OCI-LY3 (cell line): Measurements from ENCODE around the gene TSPAN11.

ENCODE experiments used
- H2AFZ ChIP-seq: fragments of 200-600, 300-600 bp; shearing (Covaris generic); 2 replicates; pipeline ENCODE4 v1.6.0; 2014; ENCODE audit warnings: antibody characterized with exemption, low read depth, low read length
- H3K27ac ChIP-seq: fragments of 200-600, 300-600 bp; sonication (generic); 2 replicates; pipeline ENCODE4 v1.5.1; 2014; ENCODE audit warnings: mild to moderate bottlenecking, low read length, moderate library complexity, mixed read lengths
- H3K27me3 ChIP-seq: fragments of 200-600, 300-600 bp; sonication (generic); 2 replicates; pipeline ENCODE4 v1.6.1; 2014; ENCODE audit warnings: low read depth, low read length, mixed read lengths
- H3K36me3 ChIP-seq: fragments of 200-600, 300-600 bp; sonication (generic); replicated peaks from 2 replicates; pipeline ENCODE3; 2014; ENCODE audit warnings: low read depth, low read length, mixed read lengths
- H3K4me1 ChIP-seq: fragments of 300-600, 200-600 bp; sonication (generic); 2 replicates; pipeline ENCODE4 v1.6.1; 2014; ENCODE audit warnings: low read length, mixed read lengths
- H3K4me2 ChIP-seq: fragments of 200-600, 300-600 bp; sonication (generic); 2 replicates; pipeline ENCODE4 v1.6.1; 2014; ENCODE audit warnings: low read length, mixed read lengths
- H3K4me3 ChIP-seq: fragments of 300-600, 200-600 bp; sonication (generic); 2 replicates; pipeline ENCODE4 v1.5.1; 2014; ENCODE audit warnings: antibody characterized with exemption, mild to moderate bottlenecking, low read length, moderate library complexity
- H3K79me2 ChIP-seq: fragments of 300-600, 200-600 bp; shearing (Covaris generic); 2 replicates; pipeline ENCODE4 v1.6.1; 2014; ENCODE audit warnings: mild to moderate bottlenecking, low read length, mixed read lengths
- H3K9ac ChIP-seq: fragments of 300-600, 200-600 bp; shearing (Covaris generic); 2 replicates; pipeline ENCODE4 v1.6.0; 2014; ENCODE audit warnings: mild to moderate bottlenecking, low read length, moderate library complexity
- H3K9me3 ChIP-seq: fragments of 200-600, 300-600 bp; shearing (Covaris generic); 2 replicates; pipeline ENCODE4 v1.6.1; 2014; ENCODE audit warnings: low read length, mixed read lengths; ENCODE audit not compliant: insufficient read depth
- H4K20me1 ChIP-seq: fragments of 200-600, 300-600 bp; sonication (generic); 2 replicates; pipeline ENCODE4 v1.6.1; 2016; ENCODE audit warnings: low read length, mixed read lengths; ENCODE audit not compliant: insufficient read depth
- CTCF ChIP-seq: fragments of 200-600, 300-600 bp; sonication (generic); IDR thresholded peaks from 2 replicates; pipeline ENCODE4 v1.5.1; 2014; ENCODE audit warnings: antibody characterized with exemption, low read length, low read depth
- EZH2phosphoT487 ChIP-seq: fragments of 200-600 bp; shearing (Covaris generic); IDR thresholded peaks from 2 replicates; pipeline ENCODE4 v1.6.1; 2018; ENCODE audit warnings: antibody characterized with exemption, mixed run types, low read depth

TSPAN11 gene

GRCh38 chr12:30911207-30911606 is 15.3 kb upstream of the TSPAN11 start:
- no peak for TF ChIP-seq EZH2phosphoT487
- no peak for TF ChIP-seq CTCF
- Histone ChIP-seq H3K9me3 (no peaks in the 10 kb centered on the region), H3K9ac (no peak overlapping the region), H3K4me3 (no peak overlapping the region), H3K36me3 (no peaks in the 10 kb centered on the region), H3K27ac (no peak overlapping the region), H4K20me1 (no peaks in the 10 kb centered on the region), H3K27me3 (no peaks in the 10 kb centered on the region), H3K79me2 (no peaks in the 10 kb centered on the region), H2AFZ (no peak overlapping the region), H3K4me1 (peaks cover 8% of the 10 kb centered on the region), H3K4me2 (no peak overlapping the region)

GRCh38 chr12:30913323-30913722 is 13.2 kb upstream of the TSPAN11 start:
- Histone ChIP-seq H3K4me3 (no peak overlapping the region), H3K4me2 (0 out of 2 replicates have a peak overlapping the region, but pooled peaks have one; percentile 11), H4K20me1 (no peaks in the 10 kb centered on the region), H3K9me3 (no peaks in the 10 kb centered on the region), H3K79me2 (no peaks in the 10 kb centered on the region), H2AFZ (no peak overlapping the region), H3K36me3 (no peaks in the 10 kb centered on the region), H3K9ac (no peak overlapping the region), H3K27me3 (no peaks in the 10 kb centered on the region), H3K4me1 (peaks cover 8% of the 10 kb centered on the region), H3K27ac (no peak overlapping the region)
- TF ChIP-seq EZH2phosphoT487, result no peak
- no peak for TF ChIP-seq CTCF

DNA sequence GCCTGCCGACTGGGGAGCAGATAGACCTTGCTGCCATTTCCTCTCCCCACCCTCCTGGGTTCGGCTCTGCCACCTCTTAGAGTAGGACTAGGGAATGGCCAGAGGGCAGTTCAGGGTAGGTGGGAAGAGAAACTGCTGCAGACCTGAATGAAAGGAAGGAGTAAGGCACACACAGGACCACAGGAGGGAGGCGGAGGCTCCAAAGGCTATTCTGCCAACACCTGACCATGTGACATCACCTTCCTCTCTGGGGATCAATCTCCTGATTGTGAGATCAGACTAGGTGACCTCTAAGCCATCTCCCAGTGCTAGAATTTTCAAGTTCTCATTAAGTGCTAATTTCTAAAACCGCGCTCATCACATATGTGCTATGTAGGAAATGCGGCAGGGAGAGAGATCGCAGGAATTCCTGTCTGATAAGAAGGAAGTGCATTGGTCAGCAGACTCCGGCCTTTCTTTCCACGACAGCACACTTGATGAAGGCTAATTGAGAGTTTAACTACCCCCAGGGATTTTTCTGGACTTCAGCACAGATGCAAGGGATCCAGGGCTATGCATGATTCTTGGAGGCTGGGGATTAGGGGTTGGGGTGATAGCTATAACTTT is 11.5 kb upstream of the TSPAN11 start:
- H3K27ac ChIP-seq, result no peak overlapping the region
- H3K79me2 ChIP-seq, result no peaks in the 10 kb centered on the region
- no peak for TF ChIP-seq EZH2phosphoT487
- no peak for TF ChIP-seq CTCF

GRCh38 chr12:30923057-30923456 is 3.5 kb upstream of the TSPAN11 start:
- H3K4me1 ChIP-seq, result no peaks in the 10 kb centered on the region
- H3K27me3 ChIP-seq, result no peaks in the 10 kb centered on the region
- no peaks in the 10 kb centered on the region for H3K9me3 ChIP-seq
- no peak overlapping the region for H3K4me3 ChIP-seq
- H2AFZ ChIP-seq, result no peak overlapping the region
- H3K79me2 ChIP-seq, result no peaks in the 10 kb centered on the region
- TF ChIP-seq CTCF (no peak), EZH2phosphoT487 (no peak)
- no peaks in the 10 kb centered on the region for H3K36me3 ChIP-seq
- H3K9ac ChIP-seq, result no peak overlapping the region
- H3K4me2 ChIP-seq, result no peak overlapping the region
- H4K20me1 ChIP-seq, result no peaks in the 10 kb centered on the region
- no peak overlapping the region for H3K27ac ChIP-seq

More for the DNA sequence above, 11.5 kb upstream of the TSPAN11 start:
- H3K4me3 ChIP-seq, result no peak overlapping the region
- peaks cover 8% of the 10 kb centered on the region for H3K4me1 ChIP-seq
- no peaks in the 10 kb centered on the region for H3K9me3 ChIP-seq
- no peak overlapping the region for H3K9ac ChIP-seq
- no peak overlapping the region for H3K4me2 ChIP-seq
- no peaks in the 10 kb centered on the region for H3K36me3 ChIP-seq
- no peaks in the 10 kb centered on the region for H3K27me3 ChIP-seq
- no peak overlapping the region for H2AFZ ChIP-seq
- no peaks in the 10 kb centered on the region for H4K20me1 ChIP-seq
